Osteoblast (primary cell): Measurements from ENCODE around the gene FHIT. TPM values are rescaled to one million over a fixed set of nuclear protein-coding genes. Genes with fewer than 3 reads are reported as not detected.

Experiments used
- DNase-seq: peaks from one replicate; pipeline ENCODE4 v3.0.0; 2011; ENCODE audit warnings: low spot score, mixed read lengths; ENCODE audit not compliant: insufficient read length; ENCODE audit errors: missing footprints
- H2AFZ ChIP-seq: 2 replicates; pipeline ENCODE4 v1.6.0; 2011; ENCODE audit warnings: mild to moderate bottlenecking, low read length
- H3K27ac ChIP-seq: 2 replicates; pipeline ENCODE4 v1.5.1; 2011; ENCODE audit warnings: mild to moderate bottlenecking, low read depth, low read length, moderate library complexity
- H3K27me3 ChIP-seq: 2 replicates; pipeline ENCODE4 v1.6.0; 2012; ENCODE audit warnings: mild to moderate bottlenecking, control low read depth, inconsistent platforms, low read length, moderate library complexity; ENCODE audit not compliant: insufficient read depth
- H3K36me3 ChIP-seq: 2 replicates; pipeline ENCODE4 v1.5.1; 2011; ENCODE audit warnings: mild to moderate bottlenecking, low read length, control low read depth, moderate library complexity; ENCODE audit not compliant: insufficient read depth
- H3K4me1 ChIP-seq: 2 replicates; pipeline ENCODE4 v1.5.1; 2011; ENCODE audit warnings: mild to moderate bottlenecking, low read length, control low read depth, moderate library complexity; ENCODE audit not compliant: insufficient read depth
- H3K4me2 ChIP-seq: 2 replicates; pipeline ENCODE4 v1.6.0; 2011; ENCODE audit warnings: mild to moderate bottlenecking, low read length; ENCODE audit not compliant: insufficient read depth
- H3K4me3 ChIP-seq: fragments of 200-600 bp; sonication (generic); 3 replicates; pipeline ENCODE4 v1.5.1; 2012; ENCODE audit warnings: mild to moderate bottlenecking, low read length, inconsistent platforms; ENCODE audit not compliant: insufficient read depth
- H3K79me2 ChIP-seq: 2 replicates; pipeline ENCODE4 v1.6.0; 2012; ENCODE audit warnings: mild to moderate bottlenecking, low read length, control low read depth, inconsistent platforms; ENCODE audit not compliant: insufficient read depth
- H3K9me3 ChIP-seq: 2 replicates; pipeline ENCODE4 v1.5.1; 2011; ENCODE audit warnings: low read depth, low read length, control low read depth
- H4K20me1 ChIP-seq: 2 replicates; pipeline ENCODE4 v1.6.0; 2012; ENCODE audit warnings: mild to moderate bottlenecking, low read length, control low read depth; ENCODE audit not compliant: insufficient read depth
- CTCF ChIP-seq: IDR thresholded peaks from 2 replicates; pipeline ENCODE4 v1.5.1; 2011; ENCODE audit warnings: mild to moderate bottlenecking, low read depth, low read length, moderate library complexity; ENCODE audit errors: extremely low read depth
- total RNA-seq: library from RNA; depleted of rRNA; stranded (reverse); fragments of >200 nt; gene quantifications from 2 replicates; pipeline ENCODE4 v1.2.3, GENCODE V29; 2012

The FHIT gene
- total RNA-seq, 1 donor = 3.3 TPM

GRCh38 chr3:59970376-59970775, 1280.9 kb downstream of the FHIT start:
- no peaks in the 10 kb centered on the region for H3K4me1 ChIP-seq
- H3K79me2 ChIP-seq = no peaks in the 10 kb centered on the region
- no peak overlapping the region for H2AFZ ChIP-seq
- no peak for DNase-seq
- H3K27ac ChIP-seq = no peak overlapping the region
- no peaks in the 10 kb centered on the region for H3K36me3 ChIP-seq
- H3K4me2 ChIP-seq = no peak overlapping the region
- H3K4me3 ChIP-seq = no peak overlapping the region
- no peaks in the 10 kb centered on the region for H4K20me1 ChIP-seq
- no peaks in the 10 kb centered on the region for H3K9me3 ChIP-seq
- H3K27me3 ChIP-seq = no peaks in the 10 kb centered on the region
- no peak for TF ChIP-seq CTCF

GRCh38 chr3:59968513-59969045, 1282.7 kb downstream of the FHIT start:
- Histone ChIP-seq H2AFZ (no peak overlapping the region), H3K4me2 (no peak overlapping the region), H3K4me1 (no peaks in the 10 kb centered on the region), H4K20me1 (no peaks in the 10 kb centered on the region), H3K9me3 (no peaks in the 10 kb centered on the region), H3K36me3 (no peaks in the 10 kb centered on the region), H3K4me3 (no peak overlapping the region), H3K27ac (no peak overlapping the region), H3K79me2 (no peaks in the 10 kb centered on the region), H3K27me3 (no peaks in the 10 kb centered on the region)
- DNase-seq = no peak
- no peak for TF ChIP-seq CTCF

GRCh38 chr3:59963676-59964075, 1287.6 kb downstream of the FHIT start:
- H3K27me3 ChIP-seq = no peaks in the 10 kb centered on the region
- TF ChIP-seq CTCF = no peak
- H3K27ac ChIP-seq = no peak overlapping the region
- H3K4me1 ChIP-seq = no peaks in the 10 kb centered on the region
- H3K79me2 ChIP-seq = no peaks in the 10 kb centered on the region
- H2AFZ ChIP-seq = no peak overlapping the region
- no peaks in the 10 kb centered on the region for H3K36me3 ChIP-seq
- H3K4me2 ChIP-seq = no peak overlapping the region
- H3K4me3 ChIP-seq = no peak overlapping the region
- DNase-seq = no peak
- no peaks in the 10 kb centered on the region for H3K9me3 ChIP-seq
- no peaks in the 10 kb centered on the region for H4K20me1 ChIP-seq

- Histone ChIP-seq H4K20me1 (no peaks in the 10 kb centered on the region), H3K9me3 (no peaks in the 10 kb centered on the region), H3K36me3 (no peaks in the 10 kb centered on the region), H3K4me2 (no peak overlapping the region), H3K27ac (no peak overlapping the region), H3K4me3 (no peak overlapping the region), H2AFZ (no peak overlapping the region), H3K27me3 (no peaks in the 10 kb centered on the region), H3K4me1 (no peaks in the 10 kb centered on the region), H3K79me2 (no peaks in the 10 kb centered on the region)
- no peak for TF ChIP-seq CTCF
- DNase-seq = no peak
Observed at GRCh38 chr3:59957150-59957549, 1294.1 kb downstream of the FHIT start.
